Tibial nerve (tissue), 4 donors: Measurements from ENCODE around the gene PPP1R3F.

Experiments
- CTCF ChIP-seq, 5 experiments: fragments of 200-600 bp in 3 of 5; fragments of 450-650 bp in 2 of 5; sonication (generic) in 3 of 5; IDR thresholded peaks; one replicate each; pipeline ENCODE4 v1.5.1; 2016 to 2019; ENCODE audit warnings: antibody characterized with exemption in 5 of 5, mild to moderate bottlenecking in 3 of 5, moderate library complexity in 2 of 5
- EP300 ChIP-seq, 2 donors: sonication (generic); formaldehyde crosslinking; IDR thresholded peaks; one replicate each; pipeline ENCODE4 v1.6.1; 2017; ENCODE audit warnings: antibody characterized with exemption in 2 of 2, mild to moderate bottlenecking in 1 of 2
- POLR2A ChIP-seq, 2 donors: fragments of 450-650 bp; IDR thresholded peaks; one replicate each; pipeline ENCODE4 v1.6.1; 2017; ENCODE audit warnings: antibody characterized with exemption in 2 of 2, mild to moderate bottlenecking in 2 of 2, moderate library complexity in 2 of 2

GRCh38 chrX:49228185-49228584 lies 41.4 kb upstream of the PPP1R3F start:
- TF ChIP-seq CTCF (IDR thresholded peaks at IDR 0.05) (no peak), POLR2A (IDR thresholded peaks at IDR 0.05) (no peak), EP300 (IDR thresholded peaks at IDR 0.05) (no peak)
